Loucy (cell line): Measurements from ENCODE around the gene ANKDD1B.

Source experiments
- H2AFZ ChIP-seq: fragments of 200-600 bp; sonication (generic); 2 replicates; pipeline ENCODE4 v1.6.0; 2016; ENCODE audit warnings: antibody characterized with exemption, mild to moderate bottlenecking, low read length, moderate library complexity
- H3F3A ChIP-seq: fragments of 200-600 bp; 2 replicates; pipeline ENCODE4 v1.6.0; 2016; ENCODE audit warnings: antibody characterized with exemption, low read depth, mild to moderate bottlenecking
- H3K27me3 ChIP-seq: fragments of 200-600 bp; sonication (generic); 2 replicates; pipeline ENCODE4 v1.6.1; 2014; ENCODE audit warnings: low read length, mild to moderate bottlenecking; ENCODE audit not compliant: insufficient read depth, poor library complexity, severe bottlenecking
- H3K36me3 ChIP-seq: fragments of 200-600 bp; sonication (generic); 2 replicates; pipeline ENCODE4 v1.6.1; 2016; ENCODE audit warnings: low read length; ENCODE audit not compliant: insufficient read depth
- H3K4me1 ChIP-seq: fragments of 200-600 bp; sonication (generic); 2 replicates; pipeline ENCODE4 v1.5.1; 2014; ENCODE audit warnings: low read length, mild to moderate bottlenecking; ENCODE audit not compliant: insufficient read depth, poor library complexity, severe bottlenecking
- H3K4me2 ChIP-seq: fragments of 200-600 bp; sonication (generic); 2 replicates; pipeline ENCODE4 v1.6.0; 2014; ENCODE audit warnings: antibody characterized with exemption, low read length, low read depth, mild to moderate bottlenecking; ENCODE audit not compliant: poor library complexity, severe bottlenecking
- H3K4me3 ChIP-seq: fragments of 200-600 bp; sonication (generic); 2 replicates; pipeline ENCODE4 v1.5.1; 2014; ENCODE audit warnings: low read length, mild to moderate bottlenecking, mixed read lengths; ENCODE audit not compliant: poor library complexity, severe bottlenecking
- H3K79me2 ChIP-seq: fragments of 200-600 bp; sonication (generic); 2 replicates; pipeline ENCODE4 v1.6.1; 2014; ENCODE audit warnings: low read length; ENCODE audit not compliant: insufficient read depth
- H3K9ac ChIP-seq: fragments of 200-600 bp; sonication (generic); 2 replicates; pipeline ENCODE4 v1.6.0; 2014; ENCODE audit warnings: mild to moderate bottlenecking, low read depth, low read length, moderate library complexity; ENCODE audit not compliant: poor library complexity, severe bottlenecking
- H3K9me2 ChIP-seq: fragments of 200-600 bp; sonication (generic); replicated peaks from 2 replicates; pipeline ENCODE4 v1.6.1; 2016; ENCODE audit warnings: low read depth, low read length, mixed read lengths
- H3K9me3 ChIP-seq: fragments of 200-600 bp; sonication (generic); 2 replicates; pipeline ENCODE4 v1.6.1; 2014; ENCODE audit warnings: mild to moderate bottlenecking, antibody characterized with exemption, low read length, low read depth; ENCODE audit not compliant: insufficient read depth
- H4K20me1 ChIP-seq: fragments of 200-600 bp; sonication (generic); 2 replicates; pipeline ENCODE4 v1.6.0; 2014; ENCODE audit warnings: antibody characterized with exemption, low read length, mild to moderate bottlenecking; ENCODE audit not compliant: insufficient read depth, poor library complexity, severe bottlenecking
- CTCF ChIP-seq: fragments of 200-600 bp; sonication (generic); conservative IDR thresholded peaks from 2 replicates; pipeline ENCODE4 v1.5.1; 2014; ENCODE audit warnings: mild to moderate bottlenecking, antibody characterized with exemption, low read length
- EZH2phosphoT487 ChIP-seq: fragments of 200-600 bp; IDR thresholded peaks from 2 replicates; pipeline ENCODE4 v1.6.1; 2018; ENCODE audit warnings: antibody characterized with exemption, mild to moderate bottlenecking, moderate library complexity, borderline replicate concordance

ANKDD1B gene

GRCh38 chr5:75678155-75678554 lies 66.9 kb downstream of the ANKDD1B start:
- no peaks in the 10 kb centered on the region for H3K9me2 ChIP-seq
- H3K4me3 ChIP-seq: no peak overlapping the region
- H2AFZ ChIP-seq: no peak overlapping the region
- H3K4me2 ChIP-seq: peak overlapping the region; percentile 60
- TF ChIP-seq EZH2phosphoT487 (no peak), CTCF (no peak)
- H3K9me3 ChIP-seq: no peaks in the 10 kb centered on the region
- no peaks in the 10 kb centered on the region for H4K20me1 ChIP-seq
- peaks cover 10% of the 10 kb centered on the region; the same call in 1 of the 2 replicates for H3K36me3 ChIP-seq
- H3K9ac ChIP-seq: no peak overlapping the region
- H3K4me1 ChIP-seq: peaks cover 12% of the 10 kb centered on the region
- H3K27me3 ChIP-seq: no peaks in the 10 kb centered on the region
- H3K79me2 ChIP-seq: no peaks in the 10 kb centered on the region
- 0 out of 2 replicates have a peak, but pooled peaks cover 2% of the 10 kb centered on the region for H3F3A ChIP-seq

GRCh38 chr5:75681125-75681830 lies 70.0 kb downstream of the ANKDD1B start:
- no peak overlapping the region for H2AFZ ChIP-seq

GRCh38 chr5:75685141-75685540 lies 73.9 kb downstream of the ANKDD1B start:
- Histone ChIP-seq H3K79me2 (no peaks in the 10 kb centered on the region), H3F3A (0 out of 2 replicates have a peak, but pooled peaks cover 2% of the 10 kb centered on the region), H3K4me2 (no peak overlapping the region), H3K9me3 (no peaks in the 10 kb centered on the region), H3K4me3 (no peak overlapping the region), H4K20me1 (no peaks in the 10 kb centered on the region), H3K9ac (no peak overlapping the region), H3K4me1 (no peaks in the 10 kb centered on the region), H2AFZ (no peak overlapping the region), H3K9me2 (no peaks in the 10 kb centered on the region), H3K27me3 (no peaks in the 10 kb centered on the region), H3K36me3 (peaks cover 64% of the 10 kb centered on the region; the same call in 1 of the 2 replicates)
- TF ChIP-seq EZH2phosphoT487 (no peak), CTCF (no peak)

More at GRCh38 chr5:75681125-75681830, 70.0 kb downstream of the ANKDD1B start:
- Histone ChIP-seq H4K20me1 (no peaks in the 10 kb centered on the region), H3F3A (0 out of 2 replicates have a peak, but pooled peaks cover 2% of the 10 kb centered on the region), H3K9me2 (no peaks in the 10 kb centered on the region), H3K27me3 (no peaks in the 10 kb centered on the region), H3K4me1 (peaks cover 12% of the 10 kb centered on the region), H3K79me2 (no peaks in the 10 kb centered on the region), H3K9ac (no peak overlapping the region), H3K4me2 (no peak overlapping the region), H3K36me3 (peaks cover 30% of the 10 kb centered on the region; the same call in 1 of the 2 replicates), H3K4me3 (no peak overlapping the region), H3K9me3 (no peaks in the 10 kb centered on the region)
- TF ChIP-seq CTCF (peak; percentile 72), EZH2phosphoT487 (no peak)
